HG03571 (cell line): ENCODE measurements around the gene TSPAN2.

Experiments used
- ATAC-seq: cut with Tn5 transposase; IDR thresholded peaks from one replicate; pipeline ENCODE4 v1.9.1; 2021; ENCODE audit not compliant: unreplicated experiment

The TSPAN2 gene

DNA sequence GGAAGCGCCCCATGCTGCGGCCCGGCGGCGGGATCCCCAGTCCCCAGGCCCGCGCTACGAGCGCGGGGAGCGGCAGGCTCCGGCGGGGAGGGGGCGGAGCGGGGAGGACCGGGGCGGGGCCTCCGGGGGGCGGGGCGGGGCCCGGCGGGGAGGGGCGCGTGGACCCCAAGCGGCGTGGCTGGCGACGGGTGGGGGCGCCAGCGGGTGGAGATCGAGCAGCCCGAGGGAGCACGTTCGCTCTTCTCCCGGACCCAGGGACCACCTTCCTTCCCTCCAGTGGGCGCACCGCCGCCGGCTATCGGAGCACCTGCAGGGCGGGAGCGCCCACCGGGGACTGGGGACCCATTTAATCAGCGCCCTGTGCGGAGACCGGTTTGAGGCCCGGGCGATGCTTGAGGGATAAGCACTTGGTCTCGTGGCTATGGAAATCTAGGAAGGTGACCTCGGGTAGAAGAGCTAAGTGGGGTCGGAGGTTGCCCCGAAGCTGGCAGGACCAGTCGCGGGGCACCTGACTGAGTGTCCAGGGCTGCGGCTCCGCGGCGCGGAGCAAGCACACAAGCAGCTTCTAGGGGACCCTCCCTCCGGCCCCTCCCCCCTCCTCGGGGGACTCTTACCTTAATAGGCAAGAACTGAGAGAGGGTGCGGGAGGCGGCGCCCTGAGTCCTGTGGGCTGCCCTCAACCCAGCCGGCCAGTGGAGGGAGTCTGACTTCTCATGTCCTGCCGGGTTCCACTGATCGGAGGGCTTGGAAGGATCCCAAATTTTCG lies at the start of gene TSPAN2:
TSPAN2 (minus strand) TSS at position 84 of the 766 bp plus-strand sequence; CDS start at position 13, 71 bp downstream.
- ATAC-seq, result no peak

DNA sequence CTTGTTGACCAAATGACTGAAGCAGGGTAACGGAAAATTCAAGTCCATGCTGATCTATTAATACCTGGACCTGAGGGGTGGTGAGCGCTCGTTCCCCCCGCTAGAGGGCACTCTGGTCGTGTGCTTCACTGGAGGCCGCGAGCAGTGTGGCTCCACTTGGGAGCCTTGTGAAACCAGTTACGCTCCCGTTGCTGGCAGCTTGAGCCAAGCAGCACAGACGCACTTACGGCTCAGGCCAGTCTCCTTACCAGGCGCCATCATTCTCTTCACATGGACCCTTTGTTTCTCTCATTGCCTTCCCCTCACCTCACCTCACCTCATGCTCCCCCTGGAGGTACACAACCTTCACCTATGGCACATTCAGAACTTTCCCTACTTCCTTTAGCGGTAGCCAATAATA lies 49.7 kb upstream of the TSPAN2 start:
- no peak for ATAC-seq

DNA sequence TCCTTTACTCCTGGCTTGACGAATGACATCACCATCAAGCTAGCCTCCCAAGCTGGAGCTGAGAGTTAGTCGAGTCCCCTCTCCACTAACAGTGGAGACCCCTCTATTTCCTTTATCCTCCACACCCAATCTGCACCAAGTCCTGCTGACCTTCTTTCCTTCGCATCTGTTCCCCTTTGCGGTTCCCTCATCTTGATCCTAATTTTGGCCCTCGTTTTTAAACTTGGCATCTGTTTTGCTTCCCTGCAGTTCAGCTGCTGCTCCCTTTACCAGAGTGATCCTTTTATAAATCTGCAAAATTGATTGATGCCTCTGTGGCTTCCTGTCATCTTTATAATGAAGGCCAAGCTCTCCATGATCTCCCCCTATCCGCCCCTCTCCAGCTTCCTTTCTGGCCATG lies 49.0 kb upstream of the TSPAN2 start:
- no peak for ATAC-seq

DNA sequence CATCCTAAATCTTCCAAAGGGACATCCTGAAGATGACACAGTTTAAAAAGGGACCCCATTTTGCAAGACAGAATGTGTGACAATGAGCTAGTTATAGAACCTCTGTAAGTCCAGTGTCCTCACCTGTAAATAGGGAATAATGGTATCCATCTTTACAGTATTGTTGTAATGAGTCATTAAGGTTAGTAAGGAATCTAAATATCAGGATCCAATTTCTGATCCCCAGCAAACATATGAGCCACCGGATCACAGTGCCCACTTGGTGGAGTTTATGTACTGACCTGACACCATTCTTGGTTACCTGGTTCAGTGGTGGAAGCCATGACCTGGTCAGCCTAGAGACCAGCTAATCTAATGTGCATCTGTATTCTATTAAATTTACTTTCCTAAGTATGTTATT lies 47.9 kb upstream of the TSPAN2 start:
- ATAC-seq, result no peak

DNA sequence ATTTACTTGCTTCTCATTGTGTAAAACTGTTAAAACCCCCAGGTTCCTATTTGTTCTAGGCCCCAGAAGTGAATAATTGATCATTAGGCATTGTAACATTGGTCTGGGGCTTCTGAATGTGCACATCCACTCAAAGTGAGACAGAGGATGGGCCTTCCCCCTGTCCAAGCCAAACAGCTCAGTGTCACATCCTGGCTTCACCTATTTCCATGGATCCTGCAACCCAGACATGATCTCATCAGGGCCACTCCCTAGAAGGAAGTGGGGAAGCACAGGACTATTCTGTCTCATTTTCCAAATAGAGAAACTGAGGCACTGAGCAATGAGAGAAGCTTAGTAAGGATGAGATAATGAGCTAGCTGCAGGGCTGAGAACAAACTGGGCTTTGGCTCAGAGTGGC lies 47.4 kb upstream of the TSPAN2 start:
- ATAC-seq, result no peak

DNA sequence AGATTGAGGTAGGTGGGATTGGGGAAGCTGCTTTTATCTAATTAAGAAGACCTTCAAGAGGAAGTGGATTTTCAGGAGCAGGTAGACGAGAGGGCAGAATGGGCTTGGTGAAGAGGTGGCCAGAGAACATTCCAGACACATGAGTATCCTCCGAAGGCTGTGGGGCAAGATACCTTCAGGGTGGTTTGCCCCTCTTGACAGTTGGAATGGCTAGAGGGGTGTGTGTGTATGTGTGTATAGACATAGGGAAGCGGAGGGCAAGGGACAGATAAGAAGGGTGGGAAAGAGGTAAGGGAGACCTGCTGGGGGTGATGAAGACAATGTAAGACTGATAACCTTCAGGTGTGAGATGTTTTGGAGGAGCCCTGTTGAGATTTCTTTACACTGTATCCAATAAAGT lies 46.8 kb upstream of the TSPAN2 start:
- no peak for ATAC-seq

DNA sequence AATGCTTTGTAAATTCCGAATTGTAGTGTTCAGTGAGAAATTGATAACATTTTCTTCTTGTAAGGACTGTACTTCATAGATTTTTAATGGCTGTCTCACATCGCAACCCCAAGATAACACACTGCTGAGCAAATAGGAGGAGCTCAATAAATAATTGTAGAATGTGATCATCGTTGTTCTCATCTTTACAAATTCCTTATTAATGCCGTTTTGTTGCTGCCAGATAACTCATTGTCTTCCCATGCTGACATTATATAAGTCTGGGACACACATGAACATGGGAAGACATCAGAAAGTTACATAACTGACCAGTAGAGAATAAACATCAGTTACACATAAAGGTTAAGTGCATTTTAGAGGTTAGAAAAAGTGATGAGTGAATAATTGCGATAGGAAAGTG lies 46.4 kb upstream of the TSPAN2 start:
- no peak for ATAC-seq

DNA sequence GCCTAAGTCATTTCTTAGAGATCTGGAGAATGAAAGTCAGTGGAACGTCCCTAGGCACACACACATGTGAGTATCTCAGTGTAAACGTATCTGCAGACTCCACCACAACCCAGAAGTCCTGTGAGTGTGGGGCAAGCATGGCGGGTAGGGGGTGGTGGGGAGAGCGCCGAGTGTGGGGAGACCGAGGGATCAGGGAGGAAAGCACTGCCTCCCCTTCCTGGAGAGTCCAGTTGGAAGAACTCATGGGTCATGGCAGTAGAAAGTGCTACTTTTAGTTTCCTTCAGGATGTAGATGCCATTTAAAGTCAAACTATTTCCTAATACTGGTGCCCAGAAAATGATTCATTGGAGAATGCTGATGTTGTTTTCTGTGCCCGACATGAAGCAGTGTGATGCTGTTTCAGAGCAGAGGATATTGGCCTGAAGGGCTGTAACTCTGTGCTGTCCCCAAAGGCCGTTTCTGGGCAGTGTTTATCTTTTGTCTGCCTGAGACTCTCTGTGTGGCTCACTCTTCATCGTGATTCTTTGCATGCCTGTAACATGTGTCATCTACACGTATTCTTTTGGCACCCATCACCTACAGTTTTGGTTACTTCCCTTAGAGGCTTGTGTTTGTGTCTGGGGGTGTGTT lies 45.7 kb upstream of the TSPAN2 start:
- ATAC-seq, result no peak

DNA sequence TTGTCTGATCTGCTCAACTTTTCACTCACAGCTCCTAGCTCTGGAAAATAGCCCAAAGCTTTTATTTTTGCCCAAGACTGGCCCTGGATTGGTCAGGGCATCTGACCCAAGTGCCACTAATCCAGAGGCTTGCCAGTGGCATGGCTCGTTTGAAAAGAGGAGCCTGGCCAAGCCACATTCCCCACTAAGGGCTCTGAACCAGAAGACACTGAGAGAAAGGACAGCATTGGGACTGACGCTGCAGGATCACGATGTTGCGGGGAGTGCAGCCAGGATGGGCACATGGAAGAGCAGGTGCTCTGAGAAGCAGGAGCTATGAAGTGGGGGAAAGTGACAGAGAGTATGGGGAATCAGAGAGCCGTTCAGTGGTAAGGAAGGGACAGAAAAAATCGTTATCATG lies 44.9 kb upstream of the TSPAN2 start:
- no peak for ATAC-seq

DNA sequence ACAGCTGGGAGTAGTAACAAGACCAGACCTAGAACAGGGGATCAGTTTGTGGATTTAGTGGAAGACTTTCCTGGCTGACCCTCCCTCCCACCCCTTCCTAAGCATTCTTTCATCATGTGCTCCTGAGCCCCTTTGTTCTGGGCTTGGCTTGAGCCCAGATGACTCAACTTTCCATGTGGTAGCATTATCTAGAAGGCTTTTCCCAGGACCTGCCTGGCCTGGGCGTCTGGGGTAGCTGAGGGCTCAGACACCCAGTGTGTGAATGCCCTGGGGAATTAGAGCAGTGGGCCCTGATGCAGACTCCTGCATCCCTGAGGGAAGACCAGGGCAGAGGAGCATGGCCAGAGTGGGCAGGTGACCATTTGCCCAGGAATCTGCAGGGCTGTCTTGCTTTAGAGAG lies 44.1 kb upstream of the TSPAN2 start:
- no peak for ATAC-seq

DNA sequence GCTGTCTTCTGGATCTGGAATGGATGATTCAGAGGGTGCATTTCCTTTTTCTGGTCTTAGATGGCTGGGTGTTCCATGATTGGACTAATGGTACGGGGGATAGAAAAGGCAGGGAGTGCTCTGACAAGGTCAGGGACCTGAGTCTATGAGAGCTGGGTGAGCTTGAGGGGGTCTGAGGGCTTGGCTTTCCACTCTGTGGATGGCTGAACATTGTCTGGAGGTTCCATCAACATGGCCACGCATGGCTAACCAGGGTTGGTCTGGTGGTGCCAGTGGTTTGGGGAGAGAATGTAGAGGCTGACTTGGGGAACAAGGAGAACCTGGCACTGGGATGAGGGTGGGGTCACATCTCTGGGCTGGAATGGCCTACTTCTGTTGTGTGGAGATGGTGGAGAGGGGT lies 41.5 kb upstream of the TSPAN2 start:
- no peak for ATAC-seq

DNA sequence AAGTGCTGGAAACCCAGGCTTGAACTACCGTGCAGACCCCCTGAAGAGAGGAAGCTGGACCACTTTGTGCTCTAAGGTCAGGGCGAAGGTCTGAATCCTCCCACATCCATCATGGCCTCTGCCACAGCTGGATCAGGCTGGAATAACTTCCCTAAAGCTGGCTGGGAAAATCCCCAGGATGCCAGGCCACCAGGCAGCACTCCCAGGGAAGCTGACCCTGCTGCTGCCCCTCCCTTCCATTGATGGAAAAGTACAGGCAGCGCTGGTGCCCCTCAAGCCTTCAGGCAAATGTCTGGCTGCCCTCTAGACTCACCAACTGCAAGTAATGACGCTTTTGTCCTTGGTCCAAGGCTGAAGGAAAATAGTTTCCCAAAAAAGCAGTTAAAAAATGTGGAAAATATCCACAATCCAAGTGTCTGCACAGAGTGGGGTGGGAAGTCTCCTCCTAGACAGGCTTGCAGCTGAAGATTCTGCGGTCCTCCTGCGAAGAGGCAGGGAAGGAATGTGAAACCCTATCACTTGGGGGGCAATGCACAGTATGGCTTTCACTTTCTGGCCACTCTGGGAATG lies 39.9 kb upstream of the TSPAN2 start:
- no peak for ATAC-seq

DNA sequence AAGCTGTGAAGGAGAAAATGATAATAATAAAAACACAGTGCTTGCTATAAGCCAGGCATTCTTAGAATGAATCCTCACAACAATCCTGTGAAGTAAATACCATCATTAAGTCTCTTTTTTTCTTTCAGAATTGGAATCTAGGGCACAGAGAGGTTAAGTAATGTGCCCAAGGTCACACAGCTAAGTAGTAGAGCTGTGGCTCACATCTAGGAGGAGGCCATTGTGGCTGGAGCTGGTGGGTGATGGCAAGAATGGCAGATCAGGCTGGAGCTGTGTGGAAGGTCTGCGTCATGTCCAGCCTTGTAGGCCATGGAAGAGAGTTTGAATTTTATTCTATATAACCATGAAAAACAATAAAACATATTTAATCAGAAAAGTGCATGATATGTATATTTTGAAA lies 38.2 kb upstream of the TSPAN2 start:
- ATAC-seq, result no peak

DNA sequence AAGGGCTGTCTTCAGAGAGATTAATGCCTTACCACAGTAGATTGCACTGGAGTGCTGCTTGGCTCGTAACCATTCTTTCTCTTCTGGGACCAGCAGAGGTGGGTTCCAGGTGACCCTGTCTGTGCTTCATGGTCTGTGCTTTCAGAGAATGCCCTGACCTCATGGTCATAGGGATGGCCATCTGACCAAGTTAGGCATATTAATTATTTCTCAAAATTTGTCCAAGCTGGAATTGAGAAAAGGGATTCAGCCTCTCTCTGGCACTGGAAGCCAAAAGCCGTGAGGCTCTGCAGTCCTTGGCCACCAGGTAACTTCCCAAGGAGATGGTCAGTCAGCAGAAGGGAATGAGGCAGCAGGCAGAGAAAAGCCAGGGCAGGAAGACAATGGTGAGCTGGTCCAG lies 37.2 kb upstream of the TSPAN2 start:
- ATAC-seq, result no peak

DNA sequence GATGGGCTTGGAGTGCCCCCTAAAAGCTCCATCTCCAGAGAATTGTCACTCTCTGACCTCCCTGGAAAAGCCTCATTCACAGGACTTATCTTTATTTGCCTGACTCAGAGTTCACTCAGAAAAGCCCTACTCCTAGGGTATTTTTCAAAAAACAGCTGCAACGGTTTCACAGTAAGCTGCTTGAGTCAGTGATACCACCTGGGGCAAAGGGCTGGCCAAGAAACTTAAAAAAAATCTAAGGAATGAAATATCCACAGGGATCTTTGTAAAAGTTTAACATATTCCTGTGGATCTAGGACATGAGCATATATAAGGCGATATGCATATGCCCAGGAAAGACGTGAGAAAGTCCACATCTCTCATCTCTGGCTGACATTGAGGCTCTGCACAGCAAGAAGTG lies 33.8 kb upstream of the TSPAN2 start:
- no peak for ATAC-seq

DNA sequence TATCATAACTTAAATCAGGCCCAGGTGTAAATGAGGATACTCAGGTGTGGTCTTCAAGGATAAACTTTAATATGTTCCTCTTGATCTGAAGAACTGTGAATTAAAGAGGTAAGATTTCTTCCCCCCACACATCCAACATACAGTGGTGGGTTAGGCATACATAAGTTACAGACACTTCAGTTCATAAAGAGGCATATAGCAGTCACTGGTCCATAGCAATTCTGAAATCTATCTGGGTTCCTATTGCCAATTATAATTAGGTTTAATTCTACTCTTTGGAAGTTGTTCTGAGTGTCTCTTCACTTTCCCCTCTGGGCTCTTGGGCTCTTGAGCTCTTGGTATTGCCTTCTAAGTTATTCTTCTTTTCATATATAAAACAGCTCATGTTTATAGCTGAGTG lies 32.5 kb upstream of the TSPAN2 start:
- ATAC-seq, result no peak

DNA sequence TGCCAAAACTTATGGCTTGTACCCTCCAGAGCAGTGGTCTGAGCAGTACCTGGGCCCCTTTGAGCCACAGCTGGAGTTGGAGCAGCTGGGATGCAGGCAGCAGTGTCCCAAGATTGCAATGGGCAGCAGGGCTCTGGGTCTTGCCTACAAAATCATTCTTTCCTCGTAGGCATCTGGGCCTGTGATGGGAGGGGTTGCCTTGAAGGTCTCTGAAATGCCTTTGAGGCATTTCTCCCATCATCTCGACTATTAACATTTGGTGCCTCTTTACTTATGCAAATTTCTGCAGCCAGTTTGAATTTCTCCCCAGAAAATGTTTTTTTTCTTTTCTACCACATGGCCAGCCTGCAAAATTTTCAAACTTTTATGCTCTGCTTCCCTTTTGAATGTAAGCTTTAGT lies 31.0 kb upstream of the TSPAN2 start:
- ATAC-seq, result no peak

DNA sequence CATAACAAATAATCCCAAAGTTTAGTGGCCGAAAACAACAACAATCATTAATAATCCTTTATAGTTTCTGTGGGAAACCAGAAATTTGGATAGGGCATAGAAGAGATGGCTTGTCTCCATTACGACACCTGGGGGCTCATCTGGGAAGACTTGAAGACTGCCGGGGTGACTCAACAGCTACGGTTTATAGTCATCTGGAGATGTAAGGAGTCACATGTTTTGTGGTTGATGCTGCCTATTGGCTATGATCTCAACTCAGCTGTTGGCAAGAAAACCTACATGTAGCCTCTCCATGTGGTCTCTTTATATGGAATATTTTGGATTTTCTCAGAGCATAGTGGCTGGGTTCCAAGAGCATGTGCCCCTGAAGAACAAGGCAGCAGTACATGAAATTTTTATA lies 29.3 kb upstream of the TSPAN2 start:
- no peak for ATAC-seq

DNA sequence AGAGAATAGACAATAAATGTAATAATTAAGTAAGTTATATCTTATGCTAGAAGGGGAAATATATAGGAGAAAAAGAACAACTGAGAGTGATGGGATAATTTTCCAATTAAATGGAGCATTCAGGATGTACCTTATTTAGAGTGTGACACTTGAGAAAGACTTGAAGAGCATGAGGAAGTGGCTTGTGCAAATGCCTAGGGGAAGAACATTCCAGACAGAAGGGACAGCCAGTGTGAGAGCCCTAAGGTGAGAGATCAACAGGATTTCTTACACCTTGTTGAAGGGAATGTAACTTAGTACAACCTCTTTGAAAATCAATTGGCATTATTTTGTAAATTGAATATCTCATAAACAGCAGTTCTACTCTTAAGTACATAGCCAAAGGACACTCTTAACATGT lies 28.8 kb upstream of the TSPAN2 start:
- ATAC-seq, result no peak

DNA sequence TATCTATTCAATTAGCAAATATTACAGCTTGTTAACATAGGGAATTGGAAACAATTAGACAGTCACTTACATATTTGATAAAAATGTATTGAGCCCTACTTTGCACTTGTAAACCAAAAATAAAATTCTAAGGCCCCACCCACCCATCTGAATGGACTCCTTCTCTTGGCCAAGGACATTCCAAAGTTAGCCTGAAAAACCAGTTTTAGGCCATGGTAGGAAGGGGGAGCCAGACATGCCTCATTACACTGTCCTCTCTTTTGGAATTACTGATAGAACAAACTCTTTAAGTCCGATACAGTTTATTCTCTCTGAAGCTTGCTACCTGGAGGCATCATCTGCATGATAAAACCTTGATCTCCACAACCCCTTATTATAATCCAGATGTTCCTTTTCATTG lies 28.0 kb upstream of the TSPAN2 start:
- ATAC-seq, result no peak

DNA sequence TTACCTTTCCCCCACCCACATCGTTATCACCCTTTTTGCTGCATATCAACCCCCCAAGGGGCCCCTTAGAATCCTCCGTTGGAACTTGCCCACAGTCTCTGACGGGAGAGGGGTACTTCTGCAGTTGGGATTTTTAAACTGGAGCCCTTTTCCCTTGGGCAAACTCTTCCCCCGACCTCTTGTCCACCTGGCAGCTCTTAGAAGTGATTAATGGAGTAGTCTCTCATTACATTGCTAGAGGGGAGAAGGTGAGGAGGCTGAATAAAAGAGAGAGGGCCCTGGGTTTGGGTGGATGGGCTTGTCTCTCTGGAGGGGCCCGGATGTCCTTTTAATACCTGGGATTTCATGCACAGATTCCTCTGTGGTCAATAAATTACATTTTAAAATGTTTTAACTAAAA lies 27.2 kb upstream of the TSPAN2 start:
- ATAC-seq, result no peak

DNA sequence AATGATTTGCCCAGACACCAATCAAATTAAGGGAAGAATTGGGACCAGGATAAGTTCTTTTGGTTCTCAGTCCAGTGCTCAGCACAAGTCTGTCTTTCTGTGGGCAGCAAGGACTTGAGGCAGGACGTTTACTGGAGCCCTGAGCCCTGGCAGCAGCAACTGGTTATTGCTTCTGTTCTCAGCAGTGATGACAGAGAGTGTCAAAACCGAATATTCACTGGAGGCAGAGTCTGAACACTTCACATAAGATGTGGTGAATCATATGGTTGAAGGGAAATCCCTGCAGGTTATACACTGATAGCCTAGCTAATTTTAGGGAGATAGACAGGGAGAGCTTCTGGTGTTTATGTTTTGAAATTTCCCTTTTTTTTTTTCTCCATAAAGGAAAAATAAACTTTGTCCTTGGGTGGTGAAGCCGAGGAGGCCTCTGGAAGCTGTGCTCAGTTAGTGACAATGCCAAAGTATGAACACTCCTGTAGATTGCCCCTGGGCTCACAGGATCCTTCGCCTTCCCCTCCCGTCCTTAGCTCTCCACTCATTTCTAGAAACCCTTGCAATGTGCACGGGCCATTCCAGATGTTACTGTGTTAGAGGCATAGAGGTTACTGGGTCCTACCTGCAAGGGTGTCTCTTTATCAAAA lies 26.3 kb upstream of the TSPAN2 start:
- no peak for ATAC-seq
